NB4 (cell line): ENCODE data around the gene FRRS1L.
A peak's percentile ranks its signal among the peaks of the same experiment; 100 is the strongest.

Source experiments
- TF ChIP-seq, protein P1 (sequence below): IDR thresholded peaks from 2 replicates; pipeline ENCODE4 v1.6.1; 2011; ENCODE audit warnings: low read depth, low read length
- TF ChIP-seq, protein P2 (sequence below): IDR thresholded peaks from one replicate; pipeline ENCODE4 v1.5.1; 2012; ENCODE audit warnings: low read depth, low read length

DNA sequence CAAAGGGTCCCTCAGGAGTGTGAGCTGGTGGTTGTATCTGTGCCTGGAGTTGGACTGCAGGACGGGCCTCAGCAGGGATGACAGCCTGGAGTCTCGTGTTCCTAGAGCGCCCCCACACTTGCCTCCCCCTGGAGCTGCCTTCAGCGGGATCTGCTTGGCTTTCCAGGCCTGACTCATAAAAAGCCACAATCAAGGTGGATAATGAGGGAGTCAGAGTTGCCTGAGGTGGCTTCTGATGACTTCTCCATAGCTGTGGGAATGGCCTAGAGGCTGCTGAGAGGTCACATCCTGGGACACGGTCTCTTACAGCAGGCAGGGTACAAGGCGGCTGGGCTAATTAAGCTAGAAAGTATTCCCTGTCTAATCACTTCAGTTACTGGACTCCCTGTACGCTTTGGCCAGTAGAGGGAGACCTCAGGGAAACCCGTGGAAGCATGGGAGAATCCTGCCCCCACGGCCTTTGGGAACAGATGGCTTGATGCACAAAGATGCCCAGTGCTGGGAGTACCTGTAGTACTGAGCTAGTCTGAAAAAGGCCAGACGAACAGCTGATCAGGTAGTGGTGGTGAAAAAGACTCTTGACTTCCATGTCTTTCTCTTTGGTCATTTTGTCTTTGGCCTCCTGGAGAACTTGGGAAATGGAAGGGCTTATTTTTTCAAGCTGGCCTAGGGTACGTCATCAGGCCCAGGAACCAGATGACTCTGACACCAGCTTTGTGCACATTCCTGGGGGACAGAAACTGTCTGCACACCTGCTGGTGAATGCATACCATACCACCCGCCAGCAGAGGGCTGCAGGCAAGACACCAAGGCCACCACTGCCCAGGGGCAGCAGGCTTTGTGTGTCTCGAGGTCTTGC is 16.1 kb upstream of the FRRS1L start:
- TF ChIP-seq, protein P1, sequence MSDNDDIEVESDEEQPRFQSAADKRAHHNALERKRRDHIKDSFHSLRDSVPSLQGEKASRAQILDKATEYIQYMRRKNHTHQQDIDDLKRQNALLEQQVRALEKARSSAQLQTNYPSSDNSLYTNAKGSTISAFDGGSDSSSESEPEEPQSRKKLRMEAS = no peak
- TF ChIP-seq, protein P2, sequence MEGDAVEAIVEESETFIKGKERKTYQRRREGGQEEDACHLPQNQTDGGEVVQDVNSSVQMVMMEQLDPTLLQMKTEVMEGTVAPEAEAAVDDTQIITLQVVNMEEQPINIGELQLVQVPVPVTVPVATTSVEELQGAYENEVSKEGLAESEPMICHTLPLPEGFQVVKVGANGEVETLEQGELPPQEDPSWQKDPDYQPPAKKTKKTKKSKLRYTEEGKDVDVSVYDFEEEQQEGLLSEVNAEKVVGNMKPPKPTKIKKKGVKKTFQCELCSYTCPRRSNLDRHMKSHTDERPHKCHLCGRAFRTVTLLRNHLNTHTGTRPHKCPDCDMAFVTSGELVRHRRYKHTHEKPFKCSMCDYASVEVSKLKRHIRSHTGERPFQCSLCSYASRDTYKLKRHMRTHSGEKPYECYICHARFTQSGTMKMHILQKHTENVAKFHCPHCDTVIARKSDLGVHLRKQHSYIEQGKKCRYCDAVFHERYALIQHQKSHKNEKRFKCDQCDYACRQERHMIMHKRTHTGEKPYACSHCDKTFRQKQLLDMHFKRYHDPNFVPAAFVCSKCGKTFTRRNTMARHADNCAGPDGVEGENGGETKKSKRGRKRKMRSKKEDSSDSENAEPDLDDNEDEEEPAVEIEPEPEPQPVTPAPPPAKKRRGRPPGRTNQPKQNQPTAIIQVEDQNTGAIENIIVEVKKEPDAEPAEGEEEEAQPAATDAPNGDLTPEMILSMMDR = peak; percentile 33
